OCI-LY3 (cell line): ENCODE measurements around the gene RBM19.

ENCODE experiments used
- H2AFZ ChIP-seq: fragments of 200-600, 300-600 bp; shearing (Covaris generic); 2 replicates; pipeline ENCODE4 v1.6.0; 2014; ENCODE audit warnings: antibody characterized with exemption, low read depth, low read length
- H3K27ac ChIP-seq: fragments of 200-600, 300-600 bp; sonication (generic); 2 replicates; pipeline ENCODE4 v1.5.1; 2014; ENCODE audit warnings: mild to moderate bottlenecking, low read length, moderate library complexity, mixed read lengths
- H3K27me3 ChIP-seq: fragments of 200-600, 300-600 bp; sonication (generic); 2 replicates; pipeline ENCODE4 v1.6.1; 2014; ENCODE audit warnings: low read depth, low read length, mixed read lengths
- H3K36me3 ChIP-seq: fragments of 200-600, 300-600 bp; sonication (generic); replicated peaks from 2 replicates; pipeline ENCODE3; 2014; ENCODE audit warnings: low read depth, low read length, mixed read lengths
- H3K4me1 ChIP-seq: fragments of 300-600, 200-600 bp; sonication (generic); 2 replicates; pipeline ENCODE4 v1.6.1; 2014; ENCODE audit warnings: low read length, mixed read lengths
- H3K4me2 ChIP-seq: fragments of 200-600, 300-600 bp; sonication (generic); 2 replicates; pipeline ENCODE4 v1.6.1; 2014; ENCODE audit warnings: low read length, mixed read lengths
- H3K4me3 ChIP-seq: fragments of 300-600, 200-600 bp; sonication (generic); 2 replicates; pipeline ENCODE4 v1.5.1; 2014; ENCODE audit warnings: antibody characterized with exemption, mild to moderate bottlenecking, low read length, moderate library complexity
- H3K79me2 ChIP-seq: fragments of 300-600, 200-600 bp; shearing (Covaris generic); 2 replicates; pipeline ENCODE4 v1.6.1; 2014; ENCODE audit warnings: mild to moderate bottlenecking, low read length, mixed read lengths
- H3K9ac ChIP-seq: fragments of 300-600, 200-600 bp; shearing (Covaris generic); 2 replicates; pipeline ENCODE4 v1.6.0; 2014; ENCODE audit warnings: mild to moderate bottlenecking, low read length, moderate library complexity
- H3K9me3 ChIP-seq: fragments of 200-600, 300-600 bp; shearing (Covaris generic); 2 replicates; pipeline ENCODE4 v1.6.1; 2014; ENCODE audit warnings: low read length, mixed read lengths; ENCODE audit not compliant: insufficient read depth
- H4K20me1 ChIP-seq: fragments of 200-600, 300-600 bp; sonication (generic); 2 replicates; pipeline ENCODE4 v1.6.1; 2016; ENCODE audit warnings: low read length, mixed read lengths; ENCODE audit not compliant: insufficient read depth
- EZH2phosphoT487 ChIP-seq: fragments of 200-600 bp; shearing (Covaris generic); IDR thresholded peaks from 2 replicates; pipeline ENCODE4 v1.6.1; 2018; ENCODE audit warnings: antibody characterized with exemption, mixed run types, low read depth
- TF ChIP-seq, protein P1 (sequence below): fragments of 200-600, 300-600 bp; sonication (generic); IDR thresholded peaks from 2 replicates; pipeline ENCODE4 v1.5.1; 2014; ENCODE audit warnings: antibody characterized with exemption, low read length, low read depth

Gene RBM19

GRCh38 chr12:113802000-113802749 is 163.9 kb downstream of the RBM19 start:
- no peak overlapping the region for H2AFZ ChIP-seq
- no peaks in the 10 kb centered on the region for H3K9me3 ChIP-seq
- H3K27ac ChIP-seq, result no peak overlapping the region
- no peak overlapping the region for H3K4me2 ChIP-seq
- no peak overlapping the region for H3K4me3 ChIP-seq
- no peaks in the 10 kb centered on the region for H4K20me1 ChIP-seq
- no peaks in the 10 kb centered on the region for H3K27me3 ChIP-seq
- no peaks in the 10 kb centered on the region for H3K4me1 ChIP-seq
- no peaks in the 10 kb centered on the region for H3K36me3 ChIP-seq
- no peak for TF ChIP-seq EZH2phosphoT487
- TF ChIP-seq, protein P1, sequence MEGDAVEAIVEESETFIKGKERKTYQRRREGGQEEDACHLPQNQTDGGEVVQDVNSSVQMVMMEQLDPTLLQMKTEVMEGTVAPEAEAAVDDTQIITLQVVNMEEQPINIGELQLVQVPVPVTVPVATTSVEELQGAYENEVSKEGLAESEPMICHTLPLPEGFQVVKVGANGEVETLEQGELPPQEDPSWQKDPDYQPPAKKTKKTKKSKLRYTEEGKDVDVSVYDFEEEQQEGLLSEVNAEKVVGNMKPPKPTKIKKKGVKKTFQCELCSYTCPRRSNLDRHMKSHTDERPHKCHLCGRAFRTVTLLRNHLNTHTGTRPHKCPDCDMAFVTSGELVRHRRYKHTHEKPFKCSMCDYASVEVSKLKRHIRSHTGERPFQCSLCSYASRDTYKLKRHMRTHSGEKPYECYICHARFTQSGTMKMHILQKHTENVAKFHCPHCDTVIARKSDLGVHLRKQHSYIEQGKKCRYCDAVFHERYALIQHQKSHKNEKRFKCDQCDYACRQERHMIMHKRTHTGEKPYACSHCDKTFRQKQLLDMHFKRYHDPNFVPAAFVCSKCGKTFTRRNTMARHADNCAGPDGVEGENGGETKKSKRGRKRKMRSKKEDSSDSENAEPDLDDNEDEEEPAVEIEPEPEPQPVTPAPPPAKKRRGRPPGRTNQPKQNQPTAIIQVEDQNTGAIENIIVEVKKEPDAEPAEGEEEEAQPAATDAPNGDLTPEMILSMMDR, result no peak
- no peaks in the 10 kb centered on the region for H3K79me2 ChIP-seq
- no peak overlapping the region for H3K9ac ChIP-seq

DNA sequence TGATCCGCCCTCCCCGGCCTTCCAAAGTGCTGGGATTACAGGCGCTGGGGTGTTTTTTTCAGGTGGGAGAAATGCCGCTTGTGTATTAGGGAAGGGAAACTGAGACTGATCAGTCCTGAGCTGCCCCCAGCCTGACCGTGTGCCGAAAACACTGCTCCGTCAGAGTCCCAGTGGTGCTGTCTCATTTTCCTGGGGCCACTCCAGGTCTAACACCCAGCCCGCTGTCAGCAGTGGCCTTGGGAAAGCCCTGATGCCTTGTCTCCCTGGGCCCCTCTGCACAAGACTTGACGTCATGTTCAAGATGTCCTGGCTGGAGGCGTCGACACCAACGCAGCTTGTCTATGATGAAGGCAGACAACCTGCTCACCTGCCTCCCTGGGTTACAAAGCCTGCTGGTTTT is 165.9 kb downstream of the RBM19 start:
- Histone ChIP-seq H3K27ac (no peak overlapping the region), H3K4me2 (no peak overlapping the region), H3K9ac (no peak overlapping the region), H3K36me3 (no peaks in the 10 kb centered on the region), H3K79me2 (no peaks in the 10 kb centered on the region), H3K9me3 (no peaks in the 10 kb centered on the region), H3K27me3 (no peaks in the 10 kb centered on the region), H2AFZ (no peak overlapping the region), H3K4me1 (no peaks in the 10 kb centered on the region), H3K4me3 (no peak overlapping the region), H4K20me1 (no peaks in the 10 kb centered on the region)
- TF ChIP-seq, protein P1, result no peak
- no peak for TF ChIP-seq EZH2phosphoT487

DNA sequence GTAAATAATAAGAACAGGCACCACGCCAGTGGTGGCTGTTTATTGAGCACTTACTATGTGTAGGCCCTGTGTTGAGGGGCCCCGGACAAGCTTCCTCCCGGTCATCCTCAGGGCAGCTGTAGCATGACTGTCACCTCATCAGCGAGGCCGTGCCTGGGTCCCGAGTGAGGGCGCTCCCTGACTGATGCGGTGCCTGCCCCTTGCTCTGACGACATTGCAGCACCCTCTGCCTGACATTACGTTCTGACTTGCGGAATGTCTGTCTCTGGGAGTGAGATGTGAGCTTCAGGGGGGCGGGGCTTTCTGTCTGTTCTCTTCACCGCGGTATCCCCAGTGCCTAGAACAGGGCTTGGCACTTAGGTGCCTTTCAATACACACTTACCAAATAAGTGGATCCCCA is 167.6 kb downstream of the RBM19 start:
- Histone ChIP-seq H3K9ac (no peak overlapping the region), H3K36me3 (no peaks in the 10 kb centered on the region), H3K4me3 (no peak overlapping the region), H2AFZ (no peak overlapping the region), H3K79me2 (no peaks in the 10 kb centered on the region), H4K20me1 (no peaks in the 10 kb centered on the region), H3K4me2 (no peak overlapping the region), H3K9me3 (no peaks in the 10 kb centered on the region), H3K27ac (no peak overlapping the region), H3K4me1 (no peaks in the 10 kb centered on the region), H3K27me3 (no peaks in the 10 kb centered on the region)
- TF ChIP-seq EZH2phosphoT487, result no peak
- TF ChIP-seq, protein P1, result no peak

- no peak for TF ChIP-seq EZH2phosphoT487
- TF ChIP-seq, protein P1, result no peak
- Histone ChIP-seq H3K9ac (no peak overlapping the region), H3K4me2 (no peak overlapping the region), H3K79me2 (no peaks in the 10 kb centered on the region), H3K4me1 (no peaks in the 10 kb centered on the region), H3K9me3 (no peaks in the 10 kb centered on the region), H3K36me3 (no peaks in the 10 kb centered on the region), H4K20me1 (no peaks in the 10 kb centered on the region), H3K27ac (no peak overlapping the region), H2AFZ (no peak overlapping the region), H3K27me3 (peaks cover 4% of the 10 kb centered on the region; the same call in 1 of the 2 replicates), H3K4me3 (no peak overlapping the region)
Measured at GRCh38 chr12:113797535-113797868, 168.6 kb downstream of the RBM19 start.
